ENCODE measurements around the gene SPTBN1. TPM values are rescaled to one million over a fixed set of nuclear protein-coding genes. Genes with fewer than 3 reads are reported as not detected.
A peak's percentile ranks its signal among the peaks of the same experiment; 100 is the strongest.

The SPTBN1 gene
- polyA plus RNA-seq, 1 donor = 168 TPM

GRCh38 chr2:54550547-54550946 is 94.4 kb downstream of the SPTBN1 start:
- DNase-seq = peak in 1 of 2 donors; percentile 69
- Histone ChIP-seq H3K9me3 (ENCODE audit: control insufficient read depth, low read depth, low read length) (no peaks in the 10 kb centered on the region), H3K4me1 (ENCODE audit: control insufficient read depth, insufficient read depth, low read length) (peaks cover 64% of the 10 kb centered on the region), H3K27me3 (ENCODE audit: control insufficient read depth, insufficient read depth, low read length) (no peaks in the 10 kb centered on the region), H3K27ac (ENCODE audit: low read length) (peak overlapping the region; percentile 71), H3K4me3 (ENCODE audit: low read length) (no peak overlapping the region), H3K36me3 (ENCODE audit: control insufficient read depth, insufficient read depth, low read length) (no peaks in the 10 kb centered on the region)
- WGBS (ENCODE audit: insufficient coverage, low lambda C conversion rate) = 29% methylated on average over 1 of the region's 3 CpGs

GRCh38 chr2:54551123-54551756 is 95.1 kb downstream of the SPTBN1 start:
- Histone ChIP-seq H3K27me3 (ENCODE audit: control insufficient read depth, insufficient read depth, low read length) (no peaks in the 10 kb centered on the region), H3K27ac (ENCODE audit: low read length) (peak overlapping the region; percentile 71), H3K36me3 (ENCODE audit: control insufficient read depth, insufficient read depth, low read length) (no peaks in the 10 kb centered on the region), H3K4me1 (ENCODE audit: control insufficient read depth, insufficient read depth, low read length) (peaks cover 68% of the 10 kb centered on the region), H3K9me3 (ENCODE audit: control insufficient read depth, low read depth, low read length) (no peaks in the 10 kb centered on the region), H3K4me3 (ENCODE audit: low read length) (no peak overlapping the region)
- WGBS (ENCODE audit: insufficient coverage, low lambda C conversion rate) = 0% methylated on average over 1 of the region's 4 CpGs
- peak in 1 of 2 donors; percentile 49 for DNase-seq

- H3K27me3 ChIP-seq (ENCODE audit: control insufficient read depth, insufficient read depth, low read length) = no peaks in the 10 kb centered on the region
- H3K4me1 ChIP-seq (ENCODE audit: control insufficient read depth, insufficient read depth, low read length) = peaks cover 61% of the 10 kb centered on the region
- H3K27ac ChIP-seq (ENCODE audit: low read length) = no peak overlapping the region
- WGBS (ENCODE audit: insufficient coverage, low lambda C conversion rate) = 100% methylated on average over 2 of the region's 2 CpGs
- DNase-seq = no peak
- no peak overlapping the region for H3K4me3 ChIP-seq (ENCODE audit: low read length)
- H3K36me3 ChIP-seq (ENCODE audit: control insufficient read depth, insufficient read depth, low read length) = no peaks in the 10 kb centered on the region
- H3K9me3 ChIP-seq (ENCODE audit: control insufficient read depth, low read depth, low read length) = no peaks in the 10 kb centered on the region
Measured at GRCh38 chr2:54553075-54553474, 96.9 kb downstream of the SPTBN1 start.

- WGBS (ENCODE audit: insufficient coverage, low lambda C conversion rate) = no CpG with 5 or more reads among the region's 1 CpG
- H3K4me1 ChIP-seq (ENCODE audit: control insufficient read depth, insufficient read depth, low read length) = peaks cover 54% of the 10 kb centered on the region
- no peaks in the 10 kb centered on the region for H3K9me3 ChIP-seq (ENCODE audit: control insufficient read depth, low read depth, low read length)
- H3K4me3 ChIP-seq (ENCODE audit: low read length) = no peak overlapping the region
- no peaks in the 10 kb centered on the region for H3K36me3 ChIP-seq (ENCODE audit: control insufficient read depth, insufficient read depth, low read length)
- DNase-seq = no peak
- H3K27ac ChIP-seq (ENCODE audit: low read length) = no peak overlapping the region
- no peaks in the 10 kb centered on the region for H3K27me3 ChIP-seq (ENCODE audit: control insufficient read depth, insufficient read depth, low read length)
Measured at GRCh38 chr2:54553775-54554174, 97.6 kb downstream of the SPTBN1 start.

- Histone ChIP-seq H3K9me3 (ENCODE audit: control insufficient read depth, low read depth, low read length) (no peaks in the 10 kb centered on the region), H3K4me3 (ENCODE audit: low read length) (no peak overlapping the region), H3K36me3 (ENCODE audit: control insufficient read depth, insufficient read depth, low read length) (no peaks in the 10 kb centered on the region), H3K27ac (ENCODE audit: low read length) (peak overlapping the region; percentile 6), H3K4me1 (ENCODE audit: control insufficient read depth, insufficient read depth, low read length) (peaks cover 41% of the 10 kb centered on the region), H3K27me3 (ENCODE audit: control insufficient read depth, insufficient read depth, low read length) (no peaks in the 10 kb centered on the region)
- 0% methylated on average over 1 of the region's 3 CpGs for WGBS (ENCODE audit: insufficient coverage, low lambda C conversion rate)
- peak in 1 of 2 donors; percentile 79 for DNase-seq
Measured at GRCh38 chr2:54555318-54555837, 99.3 kb downstream of the SPTBN1 start.

- no peaks in the 10 kb centered on the region for H3K9me3 ChIP-seq (ENCODE audit: control insufficient read depth, low read depth, low read length)
- H3K4me1 ChIP-seq (ENCODE audit: control insufficient read depth, insufficient read depth, low read length) = peaks cover 31% of the 10 kb centered on the region
- H3K4me3 ChIP-seq (ENCODE audit: low read length) = no peak overlapping the region
- no peaks in the 10 kb centered on the region for H3K27me3 ChIP-seq (ENCODE audit: control insufficient read depth, insufficient read depth, low read length)
- no CpG with 5 or more reads among the region's 2 CpGs for WGBS (ENCODE audit: insufficient coverage, low lambda C conversion rate)
- DNase-seq = no peak
- peak overlapping the region; percentile 97 for H3K27ac ChIP-seq (ENCODE audit: low read length)
- no peaks in the 10 kb centered on the region for H3K36me3 ChIP-seq (ENCODE audit: control insufficient read depth, insufficient read depth, low read length)
Measured at GRCh38 chr2:54556621-54557121, 100.5 kb downstream of the SPTBN1 start.

- WGBS (ENCODE audit: insufficient coverage, low lambda C conversion rate) = no CpG with 5 or more reads among the region's 1 CpG
- peaks cover 32% of the 10 kb centered on the region for H3K4me1 ChIP-seq (ENCODE audit: control insufficient read depth, insufficient read depth, low read length)
- H3K36me3 ChIP-seq (ENCODE audit: control insufficient read depth, insufficient read depth, low read length) = no peaks in the 10 kb centered on the region
- DNase-seq = no peak
- H3K27ac ChIP-seq (ENCODE audit: low read length) = peak overlapping the region; percentile 97
- H3K27me3 ChIP-seq (ENCODE audit: control insufficient read depth, insufficient read depth, low read length) = no peaks in the 10 kb centered on the region
- H3K4me3 ChIP-seq (ENCODE audit: low read length) = peak overlapping the region; percentile 85
- no peaks in the 10 kb centered on the region for H3K9me3 ChIP-seq (ENCODE audit: control insufficient read depth, low read depth, low read length)
Measured at GRCh38 chr2:54557211-54557600, 101.1 kb downstream of the SPTBN1 start.

GRCh38 chr2:54557601-54558187 is 101.6 kb downstream of the SPTBN1 start:
- H3K4me3 ChIP-seq (ENCODE audit: low read length) = peak overlapping the region; percentile 85
- peak overlapping the region; percentile 97 for H3K27ac ChIP-seq (ENCODE audit: low read length)
- no CpG with 5 or more reads among the region's 48 CpGs for WGBS (ENCODE audit: insufficient coverage, low lambda C conversion rate)
- no peaks in the 10 kb centered on the region for H3K9me3 ChIP-seq (ENCODE audit: control insufficient read depth, low read depth, low read length)
- peaks cover 32% of the 10 kb centered on the region for H3K4me1 ChIP-seq (ENCODE audit: control insufficient read depth, insufficient read depth, low read length)
- no peaks in the 10 kb centered on the region for H3K27me3 ChIP-seq (ENCODE audit: control insufficient read depth, insufficient read depth, low read length)
- H3K36me3 ChIP-seq (ENCODE audit: control insufficient read depth, insufficient read depth, low read length) = no peaks in the 10 kb centered on the region
- DNase-seq = peak in 1 of 2 donors; percentile 86

- no CpG with 5 or more reads among the region's 59 CpGs for WGBS (ENCODE audit: insufficient coverage, low lambda C conversion rate)
- Histone ChIP-seq H3K27ac (ENCODE audit: low read length) (peak overlapping the region; percentile 97), H3K27me3 (ENCODE audit: control insufficient read depth, insufficient read depth, low read length) (no peaks in the 10 kb centered on the region), H3K36me3 (ENCODE audit: control insufficient read depth, insufficient read depth, low read length) (no peaks in the 10 kb centered on the region), H3K4me3 (ENCODE audit: low read length) (peak overlapping the region; percentile 85), H3K4me1 (ENCODE audit: control insufficient read depth, insufficient read depth, low read length) (peaks cover 32% of the 10 kb centered on the region), H3K9me3 (ENCODE audit: control insufficient read depth, low read depth, low read length) (no peaks in the 10 kb centered on the region)
- DNase-seq = peak; percentile 78 to 92
Measured at GRCh38 chr2:54558188-54559005, 102.3 kb downstream of the SPTBN1 start.

- H3K27me3 ChIP-seq (ENCODE audit: control insufficient read depth, insufficient read depth, low read length) = no peaks in the 10 kb centered on the region
- peak in 1 of 2 donors; percentile 73 for DNase-seq
- peak overlapping the region; percentile 97 for H3K27ac ChIP-seq (ENCODE audit: low read length)
- no peaks in the 10 kb centered on the region for H3K9me3 ChIP-seq (ENCODE audit: control insufficient read depth, low read depth, low read length)
- WGBS (ENCODE audit: insufficient coverage, low lambda C conversion rate) = no CpG with 5 or more reads among the region's 5 CpGs
- no peaks in the 10 kb centered on the region for H3K36me3 ChIP-seq (ENCODE audit: control insufficient read depth, insufficient read depth, low read length)
- H3K4me3 ChIP-seq (ENCODE audit: low read length) = peak overlapping the region; percentile 85
- peaks cover 32% of the 10 kb centered on the region for H3K4me1 ChIP-seq (ENCODE audit: control insufficient read depth, insufficient read depth, low read length)
Measured at GRCh38 chr2:54559006-54559445, 102.9 kb downstream of the SPTBN1 start.

Data from large intestine (tissue), 3 donors.